HTERT RPE-1 (cell line): ENCODE data around the gene NOXRED1.

Experiments
- in situ Hi-C: fragments of 300-500 bp; cut with MboI; formaldehyde crosslinking; loops from 4 replicates; pipeline ENCODE4 v1.14.3; 2020; ENCODE audit warnings: low sequenced_read_pairs

Gene NOXRED1

DNA sequence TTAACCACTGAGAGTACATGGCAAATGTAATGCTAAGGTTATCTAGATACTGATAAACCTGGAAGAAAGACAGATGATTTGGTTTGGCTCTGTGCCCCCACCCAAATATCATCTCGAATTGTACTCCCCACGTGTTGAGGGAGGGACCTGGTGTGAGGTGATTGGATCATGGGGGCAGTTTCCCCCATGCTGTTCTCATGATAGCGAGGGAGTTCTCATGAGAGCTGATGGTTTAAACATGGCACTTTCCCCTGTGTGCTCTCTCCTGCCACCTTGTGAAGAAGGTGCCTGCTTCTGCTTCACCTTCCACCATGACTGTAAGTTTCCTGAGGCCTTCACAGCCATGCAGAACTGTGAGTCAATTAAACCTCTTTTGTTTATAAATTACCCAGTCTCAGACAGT, 14.2 kb downstream of the NOXRED1 start:
- in situ Hi-C loops = no loop called here

DNA sequence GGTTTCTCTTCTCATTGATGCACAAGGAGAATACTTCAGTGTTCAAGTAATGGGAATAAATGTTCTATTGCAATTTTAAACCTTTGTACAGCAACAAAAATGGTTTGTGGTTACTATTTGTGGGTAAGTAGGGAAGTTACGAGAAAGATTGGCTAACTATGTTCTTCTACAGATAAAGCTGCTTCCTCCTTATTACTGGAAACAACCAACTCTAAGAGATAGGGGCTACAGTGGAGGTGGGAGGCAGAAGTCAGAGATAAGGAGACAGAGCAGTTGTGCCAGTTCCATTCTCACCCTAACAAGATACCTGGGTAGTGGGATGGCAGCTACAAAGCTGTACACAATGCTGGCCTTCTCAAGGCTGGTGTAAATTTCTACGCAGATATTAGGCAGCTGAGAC, 16.2 kb downstream of the NOXRED1 start:
- in situ Hi-C loops = no loop called here

DNA sequence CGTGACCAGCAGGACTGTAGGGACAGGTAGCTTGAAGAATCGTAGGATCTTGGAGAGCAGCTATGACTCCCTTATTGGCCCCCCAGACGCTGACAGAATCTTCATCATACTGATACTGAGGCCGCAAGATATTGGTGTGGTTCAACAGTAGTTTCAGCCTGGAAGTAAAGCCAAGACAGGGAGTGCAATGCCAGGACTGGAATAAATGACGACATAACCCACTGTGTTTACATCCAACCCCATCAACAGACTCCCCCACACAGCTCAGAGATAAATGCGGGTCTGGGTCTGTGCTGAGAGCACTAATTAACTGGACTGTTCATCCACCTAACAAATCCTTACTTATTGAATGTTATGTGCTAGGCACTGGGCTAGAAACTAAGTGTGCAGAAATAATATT, 16.6 kb downstream of the NOXRED1 start:
- in situ Hi-C loops = no loop called here

DNA sequence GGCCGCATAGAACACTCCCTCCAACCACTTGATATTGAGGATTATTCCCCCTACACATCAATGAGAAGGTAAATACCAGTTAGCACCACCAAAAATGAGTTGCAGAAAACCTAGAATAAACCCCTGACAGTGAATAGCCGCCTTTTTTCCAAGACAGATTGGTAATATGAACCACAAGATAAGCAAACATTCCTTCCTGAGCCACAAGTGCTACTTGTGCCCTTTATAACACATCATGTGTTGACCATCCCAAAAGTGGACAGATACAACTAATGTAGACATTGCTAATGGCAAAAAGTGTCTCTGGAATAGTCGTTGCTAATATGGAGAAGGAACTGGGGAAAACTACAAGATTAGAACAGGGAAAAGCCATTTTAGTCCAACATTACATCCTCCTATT, 17.2 kb downstream of the NOXRED1 start:
- in situ Hi-C loops = no loop called here

DNA sequence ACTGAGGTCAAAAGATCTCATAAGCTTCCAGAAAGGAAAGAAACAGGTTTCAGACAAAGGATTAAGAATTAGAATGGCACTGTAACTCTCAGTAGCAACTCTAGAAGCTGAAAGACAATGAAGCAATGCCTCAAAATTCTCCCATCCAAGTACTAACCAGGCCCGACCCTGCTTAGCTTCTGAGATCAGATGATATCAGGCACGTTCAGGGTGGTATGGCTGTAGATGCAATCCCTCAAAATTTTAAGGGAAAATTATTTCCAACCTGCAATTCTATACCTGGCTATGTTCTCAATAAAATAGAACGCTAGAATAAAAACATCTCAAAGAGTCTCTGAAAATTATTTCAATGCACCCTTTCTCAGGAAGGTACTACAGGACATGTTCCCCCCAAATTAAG, 19.6 kb downstream of the NOXRED1 start:
- in situ Hi-C loops = no loop called here

DNA sequence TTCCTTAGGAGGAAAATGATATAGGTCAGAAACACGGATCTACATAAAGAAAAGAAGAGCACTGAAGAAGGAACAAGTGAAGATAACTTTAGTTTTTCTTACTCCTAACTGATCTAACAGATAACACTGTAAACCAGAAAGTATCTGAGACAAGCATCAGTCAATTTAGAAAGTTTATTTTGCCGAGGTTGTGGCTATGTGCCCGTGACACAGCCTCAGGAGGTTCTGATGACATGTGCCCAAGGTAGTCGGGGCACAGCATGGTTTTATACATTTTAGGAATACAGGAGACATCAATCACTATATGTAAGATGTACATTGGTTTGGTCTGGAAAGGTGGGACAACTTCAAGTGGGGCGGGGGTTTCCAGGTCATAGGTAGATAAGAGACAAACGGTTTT, 23.1 kb downstream of the NOXRED1 start:
- in situ Hi-C loops = no loop called here

DNA sequence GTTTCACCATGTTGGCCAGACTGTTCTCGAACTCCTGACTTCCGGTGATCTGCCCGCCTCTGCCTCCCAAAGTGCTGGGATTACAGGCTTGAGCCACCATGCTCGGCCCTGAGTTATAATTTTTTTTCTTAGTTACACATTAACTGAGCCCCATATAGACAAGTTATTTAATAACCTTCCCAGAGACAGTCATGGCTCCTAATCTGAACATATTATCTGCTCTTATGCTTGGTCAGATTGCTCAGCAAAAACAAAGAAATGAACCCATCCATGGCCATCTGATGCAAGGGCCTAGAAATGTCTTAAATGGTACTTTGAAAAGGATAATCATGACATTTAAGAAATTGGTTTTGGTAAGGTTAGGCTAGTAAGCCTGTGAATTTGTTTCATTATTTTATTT, 33.1 kb downstream of the NOXRED1 start:
- in situ Hi-C loops = no loop called here

DNA sequence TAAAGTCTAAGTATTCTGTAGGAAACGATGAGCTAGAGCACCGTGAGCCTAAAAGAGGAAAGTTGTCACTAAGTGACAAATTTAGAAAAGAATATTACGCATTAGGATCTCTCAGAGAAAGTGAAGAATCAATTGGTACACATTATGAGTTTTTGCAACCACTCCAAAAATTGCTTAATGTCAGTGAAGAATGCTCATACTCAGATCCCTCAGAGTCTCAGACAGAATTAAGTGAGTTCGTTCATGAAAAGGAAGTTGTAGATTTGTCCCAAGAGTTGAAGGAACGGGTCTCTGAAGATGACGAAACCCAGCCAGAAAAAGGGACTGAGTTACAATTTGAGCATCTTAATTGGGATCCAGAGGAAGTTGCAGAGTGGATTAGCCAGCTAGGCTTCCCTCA, 44.6 kb downstream of the NOXRED1 start:
- in situ Hi-C loops = no loop called here

DNA sequence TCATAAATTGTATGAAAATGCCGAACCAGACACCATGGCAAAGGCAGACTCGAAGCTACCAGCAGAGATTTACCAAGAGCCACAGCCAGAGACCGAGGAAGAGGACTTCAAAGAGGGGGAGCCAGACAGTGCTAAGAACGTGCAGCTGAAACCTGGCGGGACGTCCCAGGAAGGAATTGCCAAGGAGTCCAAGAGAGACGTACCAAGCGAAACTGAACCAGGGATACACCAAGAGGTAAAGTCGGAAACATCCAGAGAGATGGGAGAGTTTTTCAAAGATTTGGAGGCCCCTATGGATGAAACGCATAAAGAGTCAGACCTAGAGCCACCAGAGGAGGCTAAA, 45.9 kb downstream of the NOXRED1 start:
- in situ Hi-C loops = no loop called here

DNA sequence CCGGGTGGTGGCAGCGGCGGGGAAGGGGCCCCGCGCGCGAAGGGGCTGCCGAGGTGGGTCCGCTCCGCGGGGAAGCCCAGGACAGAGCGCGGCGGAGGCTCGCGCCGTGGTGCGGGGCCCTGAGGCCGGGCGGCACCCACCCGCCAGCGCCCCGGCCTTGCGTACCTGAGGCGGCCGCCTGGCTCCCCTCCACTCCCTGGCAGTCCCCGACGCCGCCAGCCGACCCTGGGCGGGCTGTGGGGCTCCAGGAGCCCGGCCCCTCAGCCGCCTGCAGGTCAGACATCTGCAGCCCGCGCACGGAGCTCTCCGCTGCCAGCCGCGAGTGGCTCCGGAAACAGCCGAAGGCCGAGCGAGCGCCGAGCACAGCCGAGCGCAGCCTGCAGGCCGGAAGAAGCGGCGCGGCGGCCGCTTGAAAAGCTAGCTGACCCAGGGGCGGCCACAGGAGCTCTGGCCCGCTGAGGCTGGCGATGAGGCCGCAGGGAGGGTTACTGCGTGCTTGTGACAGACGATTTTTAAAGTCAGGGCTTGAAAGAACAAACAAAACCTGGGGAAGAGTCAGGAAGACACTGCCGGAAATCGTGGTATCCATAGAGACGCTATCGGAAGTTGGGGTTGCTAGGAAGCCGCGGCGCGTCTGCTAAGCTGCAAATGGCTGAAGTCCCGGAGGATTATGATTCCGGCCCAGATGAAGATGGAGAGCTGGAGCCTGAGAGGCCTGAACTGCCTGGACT, 46.4 kb downstream of the NOXRED1 start, which contains the start of the genes SAMD15 and TMED8:
SAMD15 (plus strand) TSS at position 609 of the 731 bp plus-strand sequence; CDS start at position 649, 40 bp downstream.
TMED8 (minus strand) TSS at position 324 of the 731 bp plus-strand sequence; CDS start at position 283, 41 bp downstream.
- in situ Hi-C loops = no loop called here

DNA sequence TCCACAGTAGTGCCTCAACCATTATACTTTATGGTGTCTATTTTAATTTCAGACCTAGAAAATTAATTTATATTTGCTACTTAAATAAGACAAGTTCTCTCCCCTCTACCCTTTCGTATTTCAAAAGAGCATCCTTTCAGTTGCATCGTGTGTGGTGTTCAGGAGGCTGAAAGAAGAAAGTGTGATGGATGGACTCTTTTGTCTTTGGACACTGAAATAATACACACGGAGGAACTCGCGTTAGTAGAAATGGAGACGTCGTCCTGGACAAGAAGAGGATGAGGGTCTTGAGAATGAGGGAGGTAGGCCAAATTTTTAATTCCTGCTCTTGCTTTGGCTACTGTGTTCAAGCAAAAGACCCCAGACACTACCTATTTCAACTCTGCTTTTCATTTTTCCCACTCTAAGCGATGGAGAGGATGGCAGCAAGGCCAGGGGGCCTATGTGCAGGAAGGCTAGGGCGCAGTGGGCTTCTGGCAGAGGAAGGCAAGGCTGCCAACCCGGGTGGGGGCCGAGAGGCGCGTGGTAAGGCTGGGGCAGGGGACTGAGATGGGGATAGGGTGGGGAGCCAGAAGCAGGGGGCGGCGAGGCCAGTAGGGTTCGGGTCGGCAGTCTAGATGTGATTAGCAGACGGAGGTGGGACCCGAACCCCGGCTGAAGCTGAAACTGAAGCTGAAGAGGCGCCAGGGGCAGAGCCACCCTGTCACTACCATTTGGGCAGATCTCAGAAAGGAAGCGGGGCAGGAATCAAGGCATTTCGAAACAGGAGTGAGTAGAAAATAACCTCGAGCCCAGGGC, 47.2 kb downstream of the NOXRED1 start:
- in situ Hi-C loops = no loop called here

DNA sequence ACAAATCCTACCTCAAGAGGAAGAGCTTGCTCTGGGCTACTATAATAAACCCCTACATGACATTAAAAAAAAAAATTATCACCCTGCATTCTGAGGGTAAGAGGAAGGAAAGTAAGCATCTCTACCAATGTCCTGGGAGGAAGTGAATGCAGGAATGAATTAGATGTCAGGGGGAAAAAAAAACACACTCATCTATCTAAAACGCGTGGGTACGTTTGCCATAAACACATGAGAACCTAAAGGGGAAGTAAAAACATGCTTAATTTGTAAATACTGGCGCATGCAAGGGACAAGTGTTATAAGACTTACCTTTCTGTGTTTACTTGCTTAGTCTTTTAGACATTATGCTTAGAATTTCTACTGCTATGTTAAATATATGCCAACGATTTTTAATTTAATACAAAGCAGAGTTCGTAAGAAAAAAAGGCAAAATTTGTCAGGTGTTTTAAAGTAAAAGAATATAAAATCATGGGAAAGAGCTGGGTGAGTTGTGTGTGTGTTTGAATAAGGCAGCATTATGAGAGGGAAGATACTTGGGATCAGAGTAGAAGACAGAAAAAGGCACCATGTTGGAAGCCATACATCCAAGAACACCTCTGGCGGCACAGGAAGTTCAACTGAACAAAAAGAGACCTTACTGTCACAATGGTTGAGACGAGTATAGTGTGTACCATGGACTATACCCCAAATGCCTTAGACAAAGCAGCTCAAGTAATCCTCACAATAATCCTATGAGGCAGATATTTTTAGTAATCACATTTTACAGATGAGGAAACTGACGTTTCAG, 48.0 kb downstream of the NOXRED1 start:
- in situ Hi-C loops = no loop called here

DNA sequence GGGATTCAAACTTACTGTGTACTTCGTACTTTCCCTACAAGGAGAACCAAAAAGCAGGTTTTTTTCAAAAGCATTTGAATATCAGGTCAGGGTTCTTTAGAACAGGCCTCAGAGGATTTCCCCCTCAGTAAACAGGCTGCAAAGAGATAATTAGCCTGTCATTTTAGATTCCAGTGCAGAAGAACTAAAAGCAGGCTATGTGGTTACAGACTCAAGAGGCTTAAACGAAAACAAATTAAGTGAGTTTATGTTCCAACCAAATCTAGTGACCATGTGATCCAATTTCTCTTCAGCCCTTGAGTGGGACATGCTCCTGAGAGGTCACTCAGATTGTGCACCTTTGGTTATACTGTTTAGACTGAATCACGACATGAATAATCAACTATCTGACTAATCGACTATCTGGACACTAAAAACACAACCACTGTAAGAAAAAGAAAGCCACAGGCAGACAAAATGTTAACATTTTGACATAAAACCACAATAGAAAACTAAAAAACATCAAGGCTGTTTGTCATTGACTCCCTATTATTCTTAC, 51.0 kb downstream of the NOXRED1 start:
- in situ Hi-C loops = no loop called here

DNA sequence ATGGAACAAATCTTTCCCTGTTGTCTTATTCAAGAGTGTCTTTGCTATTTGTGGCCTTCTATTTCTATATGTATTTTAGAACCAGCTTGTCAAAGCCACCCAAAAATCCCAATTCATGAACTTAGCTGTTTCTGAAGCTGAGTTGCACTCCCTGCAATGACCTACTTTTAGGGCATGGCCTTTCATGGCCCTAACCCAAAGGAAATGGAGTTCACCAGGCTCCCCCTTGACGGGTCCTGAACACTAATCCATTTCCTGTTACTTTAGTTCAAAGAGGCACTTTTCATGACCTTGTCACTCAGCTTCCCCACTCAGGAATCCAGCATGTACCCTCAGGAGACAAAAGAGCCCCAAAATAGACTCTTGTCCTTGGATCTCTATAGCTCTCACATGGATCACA, 54.0 kb downstream of the NOXRED1 start:
- in situ Hi-C loops = no loop called here

DNA sequence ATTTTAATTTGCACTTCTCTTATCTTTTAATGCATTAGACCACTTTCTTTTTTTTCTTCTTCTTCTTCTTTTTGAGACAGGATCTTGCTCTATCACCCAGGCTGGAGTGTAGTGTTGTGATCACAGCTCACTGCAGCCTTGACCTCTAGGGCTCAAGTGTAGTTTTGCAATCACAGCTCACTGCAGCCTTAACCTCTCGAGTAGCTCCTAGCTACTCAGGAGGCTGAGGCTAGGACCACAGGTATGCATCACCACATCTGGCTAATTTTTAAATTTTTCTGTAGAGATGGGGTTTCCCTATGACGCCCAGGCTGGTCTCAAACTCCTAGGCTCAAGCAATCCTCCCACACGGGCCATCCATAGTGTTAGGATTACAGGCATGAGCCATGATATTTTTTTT, 59.2 kb downstream of the NOXRED1 start:
- in situ Hi-C loops = no loop called here

DNA sequence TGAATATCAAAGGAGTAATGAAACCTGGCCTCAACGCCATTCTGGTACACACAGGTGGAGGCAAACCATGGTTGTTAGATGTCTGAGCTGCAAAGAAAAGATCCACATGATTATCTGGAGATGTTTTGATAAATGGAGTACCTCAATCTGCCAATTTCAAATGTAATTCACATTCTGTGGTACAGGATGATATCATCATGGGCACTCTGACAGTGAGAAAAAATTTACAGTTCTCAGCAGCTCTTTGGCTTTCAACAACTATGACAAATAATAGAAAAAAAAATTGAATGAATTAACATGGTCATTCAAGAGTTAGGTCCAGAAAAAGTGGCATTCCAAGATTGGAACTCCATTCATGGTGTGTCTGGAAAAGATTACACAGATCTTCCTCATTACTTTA, 63.7 kb downstream of the NOXRED1 start:
- in situ Hi-C loops = no loop called here

DNA sequence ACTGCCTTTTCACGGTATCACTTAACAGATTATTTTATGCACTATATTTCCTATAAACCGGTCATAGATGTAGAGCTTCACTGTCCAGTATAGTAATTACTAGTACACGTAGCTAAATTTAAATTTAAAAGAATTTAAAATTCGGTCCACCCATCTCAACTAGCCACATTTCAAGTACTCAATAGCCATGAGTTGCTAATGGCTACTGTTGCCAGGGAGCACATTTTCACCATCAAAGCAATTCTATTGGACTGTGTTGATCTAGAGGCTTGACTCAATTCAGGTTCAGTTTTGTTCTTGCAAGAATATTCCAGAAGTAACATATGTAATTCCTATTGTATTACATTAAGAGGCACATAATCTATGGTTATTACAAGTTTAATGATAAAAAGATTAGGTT, 66.4 kb downstream of the NOXRED1 start:
- in situ Hi-C loops = no loop called here

DNA sequence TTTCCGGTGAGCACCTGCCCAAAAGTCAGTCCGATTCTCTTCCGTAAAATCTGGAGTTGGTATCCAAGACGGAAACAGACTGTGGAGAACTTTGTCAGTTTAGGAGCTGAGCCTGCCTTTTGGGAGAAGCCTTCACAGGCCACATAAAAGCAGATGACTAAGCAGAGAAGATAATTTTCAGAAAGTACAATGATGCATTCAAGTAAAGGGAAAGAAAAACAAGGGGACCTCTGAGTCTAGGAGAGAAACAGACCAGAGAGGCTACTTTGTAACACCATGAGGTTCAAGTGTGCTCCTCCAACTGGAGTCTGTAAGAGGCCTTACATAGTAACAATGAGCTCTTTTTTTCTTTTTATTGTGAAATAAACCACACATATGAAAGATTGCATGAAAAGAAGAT, 67.5 kb downstream of the NOXRED1 start:
- in situ Hi-C loops = no loop called here

DNA sequence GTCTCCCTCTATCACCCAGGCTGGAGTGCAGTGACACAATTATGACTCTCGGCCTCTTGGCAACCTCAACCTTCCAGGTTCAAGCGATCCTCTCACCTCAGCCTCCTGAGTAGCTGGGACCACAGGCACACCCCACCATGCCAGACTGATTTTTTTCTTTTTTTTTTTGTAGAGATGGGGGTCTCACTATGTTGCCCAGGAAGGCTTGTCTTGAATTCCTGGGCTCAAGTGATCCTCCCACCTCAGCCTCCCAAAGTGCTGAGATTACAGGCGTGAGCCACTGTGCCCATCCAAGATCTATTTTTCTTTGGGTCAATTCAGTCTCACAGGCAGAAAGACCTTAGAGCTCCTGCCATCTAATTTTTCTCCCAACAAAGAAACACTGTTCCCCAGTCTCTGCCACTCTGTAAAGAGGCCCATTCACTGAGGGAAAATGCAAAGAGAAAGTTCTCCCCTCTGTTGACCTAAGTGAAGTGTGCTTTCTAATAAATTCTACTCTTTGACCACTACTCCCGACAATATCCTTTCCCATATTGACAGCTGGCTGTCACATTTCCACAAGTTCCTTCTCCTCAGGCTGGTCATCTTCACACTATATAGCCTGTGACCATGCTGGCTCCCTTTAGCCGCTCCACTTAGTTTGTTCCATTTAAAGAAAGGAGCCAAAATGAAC, 69.7 kb downstream of the NOXRED1 start:
- in situ Hi-C loops = no loop called here

DNA sequence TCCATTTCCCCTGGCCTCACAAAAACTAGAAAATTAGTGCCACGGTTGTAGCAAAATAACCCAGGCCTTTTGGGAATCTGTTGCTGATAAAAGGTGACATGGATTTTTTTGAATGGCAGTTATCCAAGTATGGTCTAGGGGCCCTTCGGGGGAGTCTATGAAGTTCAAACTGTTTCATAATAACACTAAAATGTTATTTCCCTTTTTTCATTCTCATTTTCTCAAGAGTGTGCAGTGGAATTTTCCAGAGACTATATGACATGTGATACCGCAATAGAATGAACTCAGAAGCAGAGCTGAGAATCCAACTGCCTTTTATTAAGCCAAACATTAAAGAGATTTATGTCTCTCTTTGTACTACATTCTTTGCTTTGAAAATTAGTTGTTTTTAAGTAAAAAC, 75.6 kb downstream of the NOXRED1 start:
- in situ Hi-C loops = no loop called here

DNA sequence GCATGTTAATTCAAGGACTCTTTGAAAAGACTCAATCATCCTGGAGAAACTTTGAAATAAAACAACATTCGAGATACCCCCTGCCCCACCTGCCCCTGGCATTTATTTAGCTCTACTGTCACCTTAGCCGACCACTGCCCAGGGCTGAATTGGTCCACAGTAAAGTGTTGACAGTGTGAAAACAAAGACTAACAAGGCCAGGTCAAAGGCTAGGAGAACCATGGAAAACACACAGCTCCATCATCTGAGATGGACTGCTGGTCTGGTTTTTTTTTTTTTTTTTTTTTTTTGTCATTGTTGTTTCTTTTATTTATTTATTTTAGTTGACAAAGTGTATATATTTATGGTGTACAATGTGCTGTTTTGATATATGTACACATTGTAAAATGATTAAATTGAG, 76.8 kb downstream of the NOXRED1 start:
- in situ Hi-C loops = no loop called here
